ENCODE measurements around the gene ZER1.
"Not testable (repeated sequence)": the region's sequence is repeated elsewhere in the genome, so short reads cannot be mapped to it uniquely, and the experiment has no call there.

Gene ZER1

DNA sequence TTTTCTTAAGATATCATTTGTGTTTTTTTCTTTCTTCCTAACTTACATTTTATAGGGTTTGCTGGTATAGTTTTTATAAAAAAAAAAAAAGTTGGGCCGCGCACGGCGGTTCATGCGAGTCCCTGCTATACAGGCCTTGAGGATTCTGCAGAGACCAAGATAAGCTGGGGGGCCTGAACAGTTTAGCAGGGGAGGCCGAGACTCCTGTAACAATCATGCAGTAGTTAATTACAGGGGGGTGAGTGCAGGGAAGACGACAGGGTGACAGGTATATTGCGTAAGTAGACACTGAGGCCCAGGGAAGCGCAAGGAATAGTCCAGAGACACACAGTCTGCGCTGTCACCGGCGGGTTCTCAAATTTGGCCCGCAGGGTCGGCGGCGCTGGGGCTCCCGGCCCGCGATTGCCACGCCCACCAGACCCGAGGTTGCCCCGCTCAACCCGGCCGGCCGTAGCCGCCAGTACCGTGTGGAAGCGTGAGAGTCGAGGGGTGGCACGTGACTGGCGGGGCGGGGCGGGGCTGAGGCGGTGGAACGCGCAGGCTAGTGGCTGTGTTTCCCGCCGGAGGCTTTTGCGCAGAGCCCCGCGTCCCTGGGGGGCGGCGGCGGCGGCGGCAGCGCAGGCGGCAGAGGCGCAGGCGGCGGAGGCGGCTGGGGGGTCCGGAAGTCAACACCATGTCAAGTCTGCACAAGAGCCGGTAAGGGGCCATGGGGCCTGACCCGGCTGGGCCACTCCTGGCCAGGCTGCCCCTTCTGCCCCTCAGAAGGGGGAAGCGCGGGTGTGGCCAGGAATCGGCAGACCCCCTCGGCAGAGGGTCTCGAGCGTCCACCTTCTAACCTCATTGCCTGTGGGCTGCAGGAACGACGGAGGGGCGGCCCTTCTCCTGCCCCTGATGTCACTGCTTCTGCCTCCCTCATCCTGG is 15.2 kb upstream of the ZER1 start, which contains the start of gene TBC1D13:
TSS of gene TBC1D13 (plus strand) at position 573 of the 921 bp plus-strand sequence. CDS start at position 674, 101 bp downstream.
- peak; percentile 93 for DNase-seq

DNA sequence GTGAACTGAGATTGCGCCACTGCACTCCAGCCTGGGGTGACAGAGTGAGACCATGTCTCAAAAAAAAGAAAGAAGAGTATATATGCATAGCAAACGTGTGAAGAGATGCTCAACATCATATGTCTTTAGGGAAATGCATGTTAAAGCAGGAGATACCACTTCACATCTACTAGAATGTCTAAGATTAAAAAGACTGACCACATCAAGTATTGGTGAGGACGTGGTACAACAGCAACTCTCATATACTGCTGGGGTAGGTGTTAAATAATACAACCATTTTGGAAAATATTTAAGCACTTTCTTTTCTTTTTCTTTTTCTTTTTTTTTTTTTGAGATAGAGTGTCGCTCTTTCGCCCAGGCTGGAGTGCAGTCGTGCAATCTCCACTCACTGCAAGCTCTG is 13.7 kb upstream of the ZER1 start:
- DNase-seq: no peak

DNA sequence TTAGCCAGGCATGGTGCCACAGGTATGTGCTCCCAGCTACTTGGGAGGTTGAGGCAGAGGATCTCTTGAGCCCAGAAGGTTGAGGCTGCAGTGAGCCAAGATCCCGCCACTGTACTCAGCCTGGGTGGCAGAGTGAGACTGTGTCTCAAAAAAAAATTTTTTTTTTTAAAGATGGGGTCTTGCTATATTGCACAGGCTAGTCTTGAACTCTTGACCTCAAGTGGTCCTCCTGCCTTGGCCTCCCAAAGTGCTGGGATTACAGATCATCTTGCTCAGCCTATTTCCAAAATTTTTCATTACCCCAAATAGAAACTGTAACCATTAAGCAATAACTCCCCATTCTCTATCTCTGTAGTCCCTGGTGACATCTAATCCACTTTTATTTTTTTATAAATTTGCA is 10.9 kb upstream of the ZER1 start:
- DNase-seq: no peak

DNA sequence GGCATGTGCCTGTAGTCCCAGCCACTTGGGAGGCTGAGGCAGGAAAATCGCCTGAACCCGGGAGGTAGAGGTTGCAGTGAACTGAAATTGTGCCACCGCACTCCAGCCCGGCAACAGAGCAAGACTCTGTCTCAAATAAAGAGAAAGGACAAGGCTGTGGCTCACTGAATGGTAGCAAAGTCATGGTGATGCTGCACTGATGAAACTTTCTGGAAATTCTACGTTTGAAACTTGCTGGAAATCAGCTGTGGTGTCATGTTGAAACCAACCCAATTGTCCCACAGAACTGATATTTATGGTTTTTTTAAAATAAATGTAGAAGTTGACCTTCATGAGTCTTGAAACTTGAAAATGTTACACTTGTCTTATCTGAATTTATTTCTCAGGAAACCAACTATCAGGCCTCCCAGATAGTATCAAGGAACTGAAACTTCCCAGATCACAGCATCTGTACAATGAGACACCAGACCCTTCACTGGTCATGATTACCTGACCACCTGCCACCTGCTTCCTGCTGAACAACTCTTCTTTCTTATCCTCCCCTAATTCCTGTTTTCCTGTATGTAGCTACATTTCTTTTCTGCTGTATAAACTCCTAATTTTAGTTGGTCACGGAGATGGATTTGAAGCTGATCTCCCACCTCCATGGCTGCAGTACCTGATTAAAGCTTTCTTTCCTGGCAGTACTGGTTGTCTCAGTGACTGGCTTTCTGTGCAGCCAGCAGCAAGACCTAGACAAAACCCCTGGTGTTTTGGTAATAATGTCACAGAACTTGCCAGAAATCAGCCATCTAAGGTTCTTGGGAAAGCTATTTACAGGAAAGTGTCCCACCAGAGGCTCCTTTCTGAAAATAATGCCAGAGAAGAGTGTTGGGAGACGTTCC is 9.7 kb upstream of the ZER1 start:
- DNase-seq: no peak

DNA sequence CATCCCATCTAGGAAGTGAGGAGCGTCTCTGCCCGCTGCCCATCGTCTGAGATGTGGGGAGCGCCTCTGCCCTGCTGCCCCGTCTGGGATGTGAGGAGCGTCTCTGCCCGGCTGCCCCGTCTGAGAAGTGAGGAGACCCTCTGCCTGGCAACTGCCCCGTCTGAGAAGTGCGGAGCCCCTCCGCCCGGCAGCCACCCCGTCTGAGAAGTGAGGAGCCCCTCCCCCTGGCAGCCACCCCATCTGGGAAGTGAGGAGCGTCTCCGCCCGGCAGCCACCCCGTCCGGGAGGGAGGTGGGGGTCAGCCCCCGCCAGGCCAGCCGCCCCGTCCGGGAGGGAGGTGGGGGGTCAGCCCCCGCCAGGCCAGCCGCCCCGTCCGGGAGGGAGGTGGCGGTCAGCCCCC is 8.4 kb upstream of the ZER1 start:
- not testable (repeated sequence) for DNase-seq

DNA sequence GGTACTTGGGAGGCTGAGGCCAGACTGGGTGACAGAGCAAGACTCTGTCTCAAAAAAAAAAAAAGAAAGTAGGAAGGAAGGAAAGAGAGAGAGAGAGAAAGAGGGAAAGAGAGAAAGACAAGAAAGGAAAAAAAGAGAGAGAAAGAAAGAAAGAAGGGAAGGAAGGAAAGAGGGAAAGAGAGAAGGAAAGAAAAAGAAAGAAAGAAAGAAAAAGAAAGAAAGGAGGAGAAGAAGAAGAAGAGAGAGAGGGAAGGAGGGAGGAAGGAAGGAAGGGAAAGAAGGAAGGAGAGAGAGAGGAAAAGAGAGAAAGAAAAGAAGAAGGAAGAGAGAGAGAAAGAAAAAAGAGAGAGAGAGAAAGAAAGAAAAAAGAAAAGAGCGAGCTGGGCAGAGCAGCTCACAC is 3.1 kb upstream of the ZER1 start:
- no peak for DNase-seq

DNA sequence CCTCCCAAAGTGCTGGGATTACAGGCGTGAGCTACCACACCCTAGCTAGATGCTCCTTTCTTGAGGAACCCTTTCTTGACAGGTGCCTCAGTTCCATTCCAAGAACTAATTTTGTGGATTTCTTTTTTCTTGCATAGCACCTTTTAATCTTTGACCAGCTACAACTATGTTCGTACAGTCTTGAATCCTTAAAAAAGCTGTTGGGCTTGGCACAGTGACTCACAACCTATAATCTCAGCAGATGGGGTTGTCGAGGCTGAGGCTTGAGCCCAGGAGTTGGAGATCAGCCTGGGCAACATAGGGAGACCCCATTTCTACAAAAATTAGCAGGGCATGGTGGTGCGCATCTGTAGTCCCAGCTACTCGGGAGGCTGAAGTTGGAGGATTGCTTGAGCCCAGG is 1.3 kb upstream of the ZER1 start:
- no peak for DNase-seq

DNA sequence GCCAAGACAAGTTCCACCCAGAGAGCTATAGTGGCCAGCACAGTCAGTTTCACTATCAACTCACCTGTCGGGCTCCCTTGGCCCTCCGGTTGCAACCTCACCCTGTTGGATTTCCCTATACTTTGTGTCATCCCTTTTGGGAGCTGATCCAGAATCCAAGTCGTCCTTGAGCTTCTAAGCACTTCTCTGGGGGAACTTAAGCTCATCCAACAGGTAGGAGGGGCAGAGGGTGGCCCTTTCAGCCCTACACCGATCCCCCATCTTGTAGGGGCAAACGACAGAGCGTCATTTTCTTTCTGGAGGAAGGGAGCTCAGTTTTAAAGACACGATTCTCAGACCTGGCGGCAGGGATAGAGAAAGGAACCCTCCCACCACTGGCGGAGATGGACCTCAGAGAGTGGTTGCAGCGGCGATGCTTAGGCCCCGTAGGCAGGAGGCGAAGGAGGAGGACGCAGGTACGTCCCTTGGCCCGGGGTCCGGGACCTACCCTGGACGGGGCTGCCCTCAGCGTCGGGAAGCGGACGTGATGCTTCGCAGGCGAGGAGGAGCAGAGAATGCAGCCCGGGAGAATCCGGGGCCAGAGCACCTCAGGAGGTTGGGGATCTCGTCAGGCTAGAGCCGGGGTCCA is 519 bp downstream of the ZER1 start:
- DNase-seq: peak; percentile 32

DNA sequence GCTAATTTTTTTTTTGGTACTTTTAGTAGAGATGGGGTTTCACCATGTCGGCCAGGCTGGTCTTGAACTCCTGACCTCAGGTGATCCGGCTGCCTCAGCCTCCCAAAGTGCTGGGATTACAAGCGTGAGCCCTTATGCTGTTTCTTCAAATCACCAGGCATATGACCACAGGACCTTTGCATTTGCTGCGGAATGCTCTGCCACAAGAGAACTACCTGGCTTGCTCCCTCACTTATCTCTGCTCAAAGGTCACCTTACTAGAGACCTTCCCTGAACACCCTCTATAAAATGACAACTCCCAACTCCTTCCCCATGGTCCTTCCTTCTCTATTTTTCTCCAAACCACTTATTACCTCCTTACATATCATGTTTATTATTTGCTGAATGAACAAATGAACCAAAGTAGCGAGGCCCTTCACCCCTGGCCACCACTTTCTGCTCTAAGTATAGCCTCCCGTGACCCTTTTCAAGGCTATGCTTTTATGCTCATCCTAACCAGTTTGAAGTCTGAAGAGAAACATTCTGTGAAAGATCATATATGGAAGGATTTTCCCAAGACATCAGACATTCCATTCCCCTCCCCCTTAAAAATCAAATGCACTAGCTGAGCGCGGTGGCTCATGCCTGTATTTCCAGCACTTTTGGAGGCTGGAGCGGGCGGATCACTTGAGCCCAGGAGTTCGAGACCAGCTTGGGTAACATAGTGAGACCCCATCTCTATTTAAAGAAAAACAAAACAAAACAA is 1.3 kb downstream of the ZER1 start:
- no peak for DNase-seq

DNA sequence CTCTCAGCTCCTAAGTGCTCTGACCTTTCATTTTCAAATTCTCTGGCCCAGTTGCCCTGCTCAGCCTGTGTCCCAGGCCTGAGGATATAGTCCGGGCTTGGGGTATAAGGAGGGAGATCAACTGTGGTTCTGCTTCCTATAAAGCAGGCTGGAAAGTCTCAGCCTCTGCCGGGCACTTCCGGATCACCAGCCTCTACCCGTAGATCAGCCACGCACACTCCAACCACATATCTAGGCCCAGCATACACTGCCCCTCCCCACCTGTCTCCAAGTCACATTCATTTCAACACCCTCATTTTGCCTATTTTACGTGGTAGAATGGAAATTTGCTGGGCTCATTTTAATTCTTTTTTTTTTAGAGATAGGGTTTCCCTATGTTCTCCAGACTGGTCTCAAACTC is 3.1 kb downstream of the ZER1 start:
- no peak for DNase-seq

DNA sequence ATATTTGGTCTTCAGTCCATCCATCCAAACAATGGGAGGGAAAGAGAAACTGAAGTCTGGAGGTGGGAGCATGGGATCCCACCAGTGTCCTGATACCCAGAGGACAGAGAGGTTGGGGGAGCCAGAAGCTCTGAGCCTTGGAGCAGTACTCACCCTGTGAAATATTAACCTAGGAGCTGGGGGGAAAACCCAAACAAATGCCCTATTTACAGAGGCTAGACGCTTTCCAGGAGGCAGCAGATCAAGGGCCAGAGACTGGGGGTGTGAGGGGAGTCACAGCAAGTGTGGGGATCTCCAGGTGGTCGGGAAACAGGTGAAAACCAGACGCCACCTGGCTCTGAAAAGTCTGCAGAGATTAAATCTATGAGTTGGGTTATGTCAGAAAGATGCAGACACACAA is 6.2 kb downstream of the ZER1 start:
- no peak for DNase-seq

DNA sequence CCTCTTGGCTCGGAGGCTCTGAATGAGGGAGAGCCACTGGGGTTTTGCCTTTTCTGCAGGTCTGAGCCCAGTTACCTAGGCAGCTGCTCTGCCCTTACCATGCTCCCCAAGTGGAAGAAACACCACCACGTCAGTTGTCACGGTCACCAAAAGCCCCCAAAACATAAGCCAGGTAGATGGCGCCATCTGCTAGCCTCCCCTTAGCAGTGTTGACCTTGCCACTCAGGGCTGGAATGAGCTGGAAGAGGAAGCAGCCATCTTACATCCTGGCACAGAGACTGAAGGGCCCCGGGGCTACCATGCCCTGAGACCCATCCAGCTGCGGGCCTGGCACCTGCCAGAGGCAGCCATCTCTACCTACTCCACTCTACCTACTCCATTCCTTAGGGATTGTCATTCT is 7.4 kb downstream of the ZER1 start:
- DNase-seq: no peak

DNA sequence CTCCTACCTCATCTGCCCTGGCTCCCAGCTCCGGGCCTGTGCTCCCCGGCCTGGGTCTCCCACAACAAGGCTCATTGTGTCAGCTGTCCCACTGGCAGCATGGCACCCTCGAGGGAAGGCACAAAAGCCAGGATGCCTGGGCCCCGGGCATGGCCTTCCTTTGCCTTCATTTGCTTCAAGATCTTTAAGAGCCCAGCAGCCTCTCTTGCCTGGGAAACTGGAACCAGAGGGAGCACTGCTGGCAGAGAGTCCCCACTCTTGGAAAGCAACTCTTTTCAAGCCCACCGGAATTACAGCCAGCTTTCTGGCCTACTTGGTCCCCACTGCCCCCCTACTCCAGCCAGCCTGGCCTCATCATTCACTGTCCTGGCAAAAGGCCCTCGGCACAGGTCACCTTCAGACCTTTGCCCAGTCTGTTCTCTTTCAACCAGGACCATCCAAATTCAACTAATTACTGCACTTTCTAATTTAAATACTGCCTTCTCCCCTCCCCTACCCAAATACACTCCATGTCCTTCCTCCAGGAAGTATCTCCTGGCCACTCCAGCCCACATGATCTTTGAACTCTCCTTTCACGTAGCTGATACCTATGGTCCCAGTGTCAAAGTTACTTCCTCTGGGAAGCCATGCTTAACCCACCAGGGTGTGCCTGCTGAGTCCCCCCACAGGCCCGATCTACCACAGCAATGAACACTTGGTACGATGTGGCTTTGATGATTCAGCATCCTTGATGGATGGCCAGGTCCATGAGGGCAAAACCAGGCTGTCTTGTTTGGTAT is 8.9 kb downstream of the ZER1 start:
- DNase-seq: no peak

DNA sequence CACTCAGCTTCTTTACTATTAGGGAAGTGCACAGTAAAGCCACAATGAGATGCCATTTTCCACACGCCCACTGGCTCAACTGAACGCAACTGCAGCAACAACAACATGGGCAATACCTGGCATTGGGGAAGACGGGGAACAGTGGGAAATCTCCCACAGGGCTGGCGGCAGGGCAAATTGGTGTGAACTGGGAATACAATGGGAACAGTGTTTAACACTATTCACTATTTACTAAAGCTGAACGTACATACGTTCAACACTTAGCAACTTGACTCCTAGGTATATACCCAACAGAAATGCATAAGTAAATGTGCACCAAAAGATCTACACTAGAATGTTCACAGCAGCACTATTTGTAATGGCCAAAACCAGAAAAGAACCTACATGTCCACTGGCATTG is 14.1 kb downstream of the ZER1 start:
- DNase-seq: no peak

DNA sequence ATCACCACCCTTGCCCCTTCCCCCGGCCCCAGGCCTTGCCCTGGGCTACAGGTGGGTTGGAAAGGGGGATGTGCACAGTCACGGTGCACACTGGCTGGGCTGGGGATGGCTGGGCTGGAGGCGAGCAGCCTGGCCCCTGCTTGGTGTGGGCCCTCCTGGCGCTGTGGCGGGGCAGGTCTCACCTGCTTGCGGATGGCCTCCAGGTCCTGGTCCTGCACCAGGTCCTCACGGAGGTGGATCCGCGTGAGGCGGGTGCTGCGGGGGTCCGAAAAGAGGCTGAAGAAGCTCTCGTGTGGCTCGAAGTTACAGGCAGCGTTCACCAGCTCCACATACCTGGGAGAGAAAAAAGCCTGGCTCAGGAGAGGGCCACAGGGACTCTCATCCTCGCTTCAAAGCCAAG is 18.1 kb downstream of the ZER1 start:
- DNase-seq: no peak

DNA sequence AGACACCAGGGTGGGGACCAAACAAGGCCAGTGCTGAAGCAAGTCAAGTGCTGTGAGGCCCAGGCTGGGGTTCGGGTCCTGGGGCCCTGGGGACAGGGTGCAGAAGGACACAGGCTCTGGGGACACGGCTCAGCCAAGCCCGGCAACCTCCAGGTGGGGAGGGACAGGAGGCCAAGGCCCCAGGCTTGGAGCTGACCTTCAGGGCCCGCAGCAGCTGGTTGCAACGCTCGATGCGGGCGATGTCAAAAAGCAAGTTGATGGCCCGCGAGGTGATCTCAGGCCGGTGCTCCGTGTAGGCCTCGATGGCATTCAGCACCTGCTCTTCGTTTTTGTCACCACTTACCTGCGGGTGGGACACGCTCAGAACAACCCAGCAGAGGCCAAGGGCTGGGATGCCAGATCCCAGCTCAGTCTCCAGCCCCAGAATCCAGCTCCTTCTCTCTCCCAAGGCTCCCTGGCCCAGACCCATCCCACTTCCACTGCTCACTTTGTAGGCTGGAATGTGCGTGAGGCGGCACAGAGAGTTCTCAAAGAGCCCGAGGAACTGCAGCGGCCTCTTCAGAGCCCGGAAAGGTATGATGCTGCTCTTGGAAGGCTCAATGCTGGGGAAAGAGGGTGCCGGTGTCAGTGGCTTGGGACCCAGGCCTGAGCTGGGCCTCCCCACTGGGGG is 20.7 kb downstream of the ZER1 start:
- no peak for DNase-seq

DNA sequence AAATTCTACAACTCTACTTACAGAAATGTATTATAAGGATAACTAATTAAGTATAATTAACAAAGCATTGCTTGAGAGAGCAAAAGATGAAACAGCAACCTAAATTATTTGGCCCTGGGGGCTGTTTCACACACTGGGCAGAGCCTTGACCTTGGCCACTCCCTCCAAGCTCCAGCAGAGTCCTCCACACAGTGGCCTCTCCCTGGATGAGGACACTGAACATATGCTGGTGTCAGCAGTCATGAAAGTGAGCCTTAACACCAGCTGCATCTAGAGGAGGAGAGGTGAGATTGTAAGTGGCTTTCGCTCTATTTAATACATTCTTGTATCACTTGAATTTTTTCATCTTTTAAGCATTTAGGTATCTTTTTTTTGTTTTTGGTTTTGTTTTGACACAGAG is 24.5 kb downstream of the ZER1 start:
- no peak for DNase-seq

DNA sequence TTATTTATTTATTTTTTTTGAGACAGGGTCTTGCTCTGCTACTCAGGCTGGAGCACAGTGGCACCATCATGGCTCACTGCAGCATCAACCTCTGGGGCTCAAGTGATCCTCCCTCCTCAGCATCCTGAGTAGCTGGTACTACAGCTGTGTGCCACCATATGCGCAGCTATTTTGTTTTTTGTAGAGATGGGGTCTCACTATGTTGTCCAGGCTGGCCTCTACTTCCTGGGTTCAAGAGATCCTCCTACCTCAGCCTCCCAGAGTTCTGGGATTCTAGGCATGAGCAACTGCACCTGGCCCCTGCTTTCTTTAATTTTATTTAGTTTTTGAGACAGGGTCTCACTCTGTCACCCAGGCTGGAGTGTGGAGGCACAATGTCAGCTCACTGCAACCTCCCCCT is 28.3 kb downstream of the ZER1 start:
- no peak for DNase-seq

DNA sequence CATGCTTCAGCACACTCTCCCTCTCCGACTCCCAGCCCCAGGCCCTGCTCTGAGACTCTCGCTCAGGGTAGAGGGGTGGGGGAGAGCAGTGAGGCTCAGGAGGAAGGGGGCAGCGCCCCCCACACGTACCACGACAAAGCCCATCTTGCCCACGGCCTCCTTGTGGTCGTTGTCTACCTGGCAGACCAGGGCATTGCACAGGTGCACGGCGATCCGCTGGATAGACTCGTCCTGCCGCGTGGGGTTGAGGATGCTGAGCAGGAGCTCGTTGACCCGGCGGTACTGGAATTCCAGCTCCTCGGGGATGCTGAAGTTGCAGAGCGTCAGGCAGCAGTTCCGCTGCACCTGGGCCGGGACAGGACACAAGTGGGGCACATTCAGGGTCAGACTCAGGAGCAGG is 29.3 kb downstream of the ZER1 start:
- no peak for DNase-seq

DNA sequence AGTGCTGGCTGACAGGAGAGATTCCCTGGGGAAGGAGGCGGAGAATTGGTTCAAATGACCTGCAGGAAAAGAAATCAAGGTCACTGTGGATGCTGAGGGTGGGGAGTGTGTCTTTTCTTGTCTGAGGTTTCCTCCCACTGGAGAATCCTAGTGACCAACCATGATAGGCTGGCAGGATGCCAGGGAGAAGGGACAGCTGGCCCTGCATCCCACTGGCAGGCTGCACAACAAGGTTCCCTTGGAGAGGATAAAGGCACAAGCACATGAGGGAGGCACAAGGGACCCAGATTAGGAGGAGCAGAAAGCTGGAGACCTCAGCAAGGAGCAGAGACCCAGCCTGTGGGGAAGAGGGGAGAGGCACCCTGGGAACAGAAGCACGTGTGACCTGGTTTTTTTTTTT is 36.4 kb downstream of the ZER1 start:
- no peak for DNase-seq

DNA sequence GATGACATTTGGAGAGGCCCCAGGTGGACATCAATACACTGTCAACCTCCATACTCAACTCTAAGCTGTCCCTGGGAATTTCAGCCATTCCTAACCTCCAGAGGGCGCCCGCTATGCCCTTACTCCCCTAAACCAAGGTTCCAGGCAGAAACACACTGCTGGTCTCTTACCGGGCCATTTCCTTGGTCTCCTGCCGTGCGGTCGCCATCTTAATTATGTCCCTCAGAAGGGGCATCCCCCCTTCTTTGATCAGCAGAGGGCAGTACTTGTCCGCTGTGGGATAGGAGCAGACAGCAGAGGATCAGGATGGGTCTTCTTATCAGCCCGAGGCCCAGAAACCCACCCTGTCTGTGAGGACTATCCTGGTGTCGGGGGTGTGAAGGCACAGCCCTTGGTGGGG is 38.5 kb downstream of the ZER1 start:
- DNase-seq: peak; percentile 10

All from CD4-positive, alpha-beta T cell treated with Interleukin-12 subunit alpha and Interleukin-12 subunit beta, for 1 hour (primary cell).